SK-N-DZ (cell line): ENCODE results near the gene CDH4.
"Not testable (repeated sequence)": the region's sequence is repeated elsewhere in the genome, so short reads cannot be mapped to it uniquely, and the experiment has no call there.

Experiments
- DNase-seq: peaks from one replicate; pipeline ENCODE4 v3.0.0-alpha.2; 2015; ENCODE audit warnings: low spot score

Gene CDH4

GRCh38 chr20:61437280-61438206 is 185.5 kb downstream of the CDH4 start:
- no peak for DNase-seq

- DNase-seq, result no peak
Measured at GRCh38 chr20:61438285-61438684, 186.2 kb downstream of the CDH4 start.

- no peak for DNase-seq
Measured at GRCh38 chr20:61439251-61439650, 187.2 kb downstream of the CDH4 start.

- no peak for DNase-seq
Measured at GRCh38 chr20:61440548-61441055, 188.5 kb downstream of the CDH4 start.

- no peak for DNase-seq
Measured at GRCh38 chr20:61441537-61441936, 189.5 kb downstream of the CDH4 start.

GRCh38 chr20:61442075-61442670 is 190.1 kb downstream of the CDH4 start:
- DNase-seq, result no peak

GRCh38 chr20:61442718-61443117 is 190.7 kb downstream of the CDH4 start:
- no peak for DNase-seq

GRCh38 chr20:61443443-61444126 is 191.5 kb downstream of the CDH4 start:
- no peak for DNase-seq

GRCh38 chr20:61444637-61445036 is 192.6 kb downstream of the CDH4 start:
- DNase-seq, result no peak

GRCh38 chr20:61445138-61445537 is 193.1 kb downstream of the CDH4 start:
- no peak for DNase-seq

- no peak for DNase-seq
Measured at GRCh38 chr20:61445741-61446140, 193.7 kb downstream of the CDH4 start.

- no peak for DNase-seq
Measured at GRCh38 chr20:61447952-61448351, 195.9 kb downstream of the CDH4 start.

- no peak for DNase-seq
Measured at GRCh38 chr20:61448386-61448785, 196.3 kb downstream of the CDH4 start.

GRCh38 chr20:61449057-61449609 is 197.1 kb downstream of the CDH4 start:
- DNase-seq, result no peak

- no peak for DNase-seq
Measured at GRCh38 chr20:61449916-61450315, 197.9 kb downstream of the CDH4 start.

GRCh38 chr20:61450549-61450948 is 198.5 kb downstream of the CDH4 start:
- DNase-seq, result no peak

GRCh38 chr20:61451009-61451408 is 198.9 kb downstream of the CDH4 start:
- DNase-seq, result no peak

- no peak for DNase-seq
Measured at GRCh38 chr20:61451953-61452352, 199.9 kb downstream of the CDH4 start.

- DNase-seq, result no peak
Measured at GRCh38 chr20:61453219-61453618, 201.2 kb downstream of the CDH4 start.

GRCh38 chr20:61453623-61454022 is 201.6 kb downstream of the CDH4 start:
- not testable (repeated sequence) for DNase-seq

GRCh38 chr20:61454053-61454452 is 202.0 kb downstream of the CDH4 start:
- DNase-seq, result no peak
